Spleen (tissue), 11 donors: ENCODE measurements around the gene KLHL25. TPM values are rescaled to one million over a fixed set of nuclear protein-coding genes. Genes with fewer than 3 reads are reported as not detected.

Experiments used
- DNase-seq: peaks from one replicate; pipeline ENCODE4 v3.0.0-alpha.2; 2020
- H3K27ac ChIP-seq, 8 donors: fragments of 200-600 bp; sonication (generic) in 7 of 8; 1 replicate in 4 of 8; 2 replicates in 4 of 8; pipeline versions ENCODE4 v1.5.0 to v1.8.0; 2016 to 2021; ENCODE audit warnings: inconsistent platforms in 4 of 8, mild to moderate bottlenecking in 4 of 8, moderate library complexity in 1 of 8
- H3K27me3 ChIP-seq, 7 donors: fragments of 200-600 bp; sonication (generic) in 6 of 7; replicated peaks in 1 of 7; 1 replicate in 4 of 7; 2 replicates in 3 of 7; pipeline versions ENCODE4 v1.5.0 to v1.8.0; 2016 to 2021; ENCODE audit warnings: inconsistent platforms in 3 of 7, mild to moderate bottlenecking in 1 of 7
- H3K36me3 ChIP-seq, 6 donors: fragments of 200-600 bp; sonication (generic) in 5 of 6; 1 replicate in 4 of 6; 2 replicates in 2 of 6; pipeline versions ENCODE4 v1.5.0 to v1.8.0; 2016 to 2021; ENCODE audit warnings: inconsistent platforms in 2 of 6
- H3K4me1 ChIP-seq, 6 donors: fragments of 200-600 bp; sonication (generic) in 5 of 6; 1 replicate in 3 of 6; 2 replicates in 3 of 6; pipeline versions ENCODE4 v1.5.0 to v1.8.0; 2016 to 2021; ENCODE audit warnings: inconsistent platforms in 3 of 6
- H3K4me3 ChIP-seq, 8 donors: fragments of 200-600 bp; sonication (generic) in 7 of 8; 1 replicate in 4 of 8; 2 replicates in 4 of 8; pipeline versions ENCODE4 v1.5.0 to v1.8.0; 2016 to 2021; ENCODE audit warnings: inconsistent platforms in 4 of 8, mild to moderate bottlenecking in 4 of 8, moderate library complexity in 2 of 8
- H3K9me3 ChIP-seq, 8 donors: fragments of 200-600 bp; sonication (generic) in 7 of 8; 1 replicate in 4 of 8; 2 replicates in 4 of 8; pipeline versions ENCODE4 v1.5.0 to v1.8.0; 2016 to 2021; ENCODE audit warnings: inconsistent platforms in 4 of 8
- CTCF ChIP-seq, 11 experiments: fragments of 200-600 bp in 7 of 11; fragments of 450-650 bp in 4 of 11; sonication (generic) in 4 of 11; IDR thresholded peaks in 8 of 11; conservative IDR thresholded peaks in 3 of 11; 1 replicate in 7 of 11; 2 replicates in 4 of 11; pipeline versions ENCODE4 v1.4.0 to v1.8.0; 2016 to 2021; ENCODE audit warnings: antibody characterized with exemption in 11 of 11, inconsistent platforms in 4 of 11, mild to moderate bottlenecking in 1 of 11
- POLR2A ChIP-seq, 3 donors: fragments of 450-650 bp; IDR thresholded peaks; one replicate each; pipeline ENCODE4 v1.5.1; 2017; ENCODE audit warnings: antibody characterized with exemption in 3 of 3, mild to moderate bottlenecking in 1 of 3
- POLR2AphosphoS5 ChIP-seq, 3 donors: sonication (generic); formaldehyde crosslinking; IDR thresholded peaks; one replicate each; pipeline ENCODE4 v1.5.1; 2017; ENCODE audit warnings: antibody characterized with exemption in 3 of 3
- WGBS, 5 donors: extraction: QIAGEN DNeasy Blood & Tissue Kit in 3 of 5; methylation state at CpG; one replicate each; pipeline versions ENCODE4 v1.1.5 to v1.1.7; 2013 to 2018; 5-methylcytosine and 5-hydroxymethylcytosine counted together
- intact Hi-C: fragments of 100-400 bp; cut with DNase I; formaldehyde crosslinking; loops from one replicate; pipeline ENCODE4 v1.15.0; 2023; ENCODE audit warnings: low total_unique reads
- polyA plus RNA-seq, 3 donors: library from polyadenylated mRNA; stranded (reverse); fragments of 200-250 nt; gene quantifications; one replicate each; pipeline ENCODE4 v1.2.1, GENCODE V29; 2013
- total RNA-seq, 7 donors: library from RNA; depleted of rRNA in 3 of 7; stranded (reverse); fragments of >200 nt in 3 of 7; fragmentation: NEBNext Ultra II Directional in 4 of 7; extraction: Animal tissue kit (Norgen Biotek cat#: 25700) in 4 of 7; gene quantifications; one replicate each; pipeline versions ENCODE4 v1.1.0 to v1.2.1, GENCODE V29; 2016 to 2021
- donor health status: healthy with polysubstance abuse.
- donor health status: DM: no; HTN: no; CAD: no; lungs with moderate emphysema.
- donor health status: DM: no; HTN: no; CAD: no.
- donor health status: Bipolar disorder and iron deficiency.
- donor health status: healthy.
- donor health status: DM: no; HTN: no; CAD: no.
- donor health status: DM: yes; HTN: yes; CAD: no.

The KLHL25 gene
- total and polyA plus RNA-seq, 10 donors = 1.00 to 4.6 (median 3.1) TPM

GRCh38 chr15:85770096-85771041 is 24.4 kb downstream of the KLHL25 start:
- no peak overlapping the region for H3K27ac ChIP-seq
- no peak for DNase-seq
- H3K27me3 ChIP-seq = no peaks in the 10 kb centered on the region
- TF ChIP-seq CTCF (IDR thresholded peaks at IDR 0.05 in 8 of 11, conservative IDR thresholded peaks at IDR 0.05 in 3 of 11) = no peak
- no peak for TF ChIP-seq POLR2AphosphoS5 (IDR thresholded peaks at IDR 0.05)
- no peak for TF ChIP-seq POLR2A (IDR thresholded peaks at IDR 0.05)
- intact Hi-C loops = no loop called here
- H3K4me1 ChIP-seq = peaks cover 0 to 10% (median 0%) of the 10 kb centered on the region in 6 donors
- peaks cover 0 to 24% (median 0%) of the 10 kb centered on the region in 6 donors for H3K36me3 ChIP-seq
- no peaks in the 10 kb centered on the region for H3K9me3 ChIP-seq
- no peak overlapping the region for H3K4me3 ChIP-seq
- 93 to 96% (median 95%) methylated on average over 16 to 21 of the region's 21 CpGs for WGBS, 5 donors

GRCh38 chr15:85769182-85769900 is 25.4 kb downstream of the KLHL25 start:
- H3K9me3 ChIP-seq = no peaks in the 10 kb centered on the region
- H3K27me3 ChIP-seq = no peaks in the 10 kb centered on the region
- H3K27ac ChIP-seq = no peak overlapping the region
- no peak overlapping the region for H3K4me3 ChIP-seq
- 96 to 98% (median 98%) methylated on average over 39 to 42 of the region's 42 CpGs for WGBS, 5 donors
- intact Hi-C loops = no loop called here
- H3K36me3 ChIP-seq = peaks cover 0 to 24% (median 0%) of the 10 kb centered on the region in 6 donors
- DNase-seq = no peak
- no peak for TF ChIP-seq POLR2AphosphoS5 (IDR thresholded peaks at IDR 0.05)
- no peak for TF ChIP-seq CTCF (IDR thresholded peaks at IDR 0.05 in 8 of 11, conservative IDR thresholded peaks at IDR 0.05 in 3 of 11)
- TF ChIP-seq POLR2A (IDR thresholded peaks at IDR 0.05) = no peak
- H3K4me1 ChIP-seq = peaks cover 0 to 10% (median 0%) of the 10 kb centered on the region in 6 donors

- no peak overlapping the region for H3K27ac ChIP-seq
- no peak for TF ChIP-seq CTCF (IDR thresholded peaks at IDR 0.05 in 8 of 11, conservative IDR thresholded peaks at IDR 0.05 in 3 of 11)
- H3K27me3 ChIP-seq = no peaks in the 10 kb centered on the region
- no peak for DNase-seq
- H3K9me3 ChIP-seq = no peaks in the 10 kb centered on the region
- 95 to 99% (median 97%) methylated on average over 24 to 32 of the region's 32 CpGs for WGBS, 5 donors
- intact Hi-C loops = no loop called here
- H3K4me3 ChIP-seq = no peak overlapping the region
- H3K4me1 ChIP-seq = peaks cover 0 to 10% (median 0%) of the 10 kb centered on the region in 6 donors
- peaks cover 0 to 24% (median 0%) of the 10 kb centered on the region in 6 donors for H3K36me3 ChIP-seq
Measured at GRCh38 chr15:85768595-85769168, 26.0 kb downstream of the KLHL25 start.
